Endodermal cell (in vitro differentiated cells): ENCODE measurements around the gene CGRRF1. TPM values are rescaled to one million over a fixed set of nuclear protein-coding genes. Genes with fewer than 3 reads are reported as not detected.

Experiments used
- DNase-seq: peaks from one replicate; pipeline ENCODE4 v3.0.0-alpha.2; 2017
- H3K27ac ChIP-seq: 2 replicates; pipeline ENCODE4 v1.5.1; 2013; ENCODE audit warnings: mild to moderate bottlenecking, low read depth, low read length, moderate library complexity
- H3K27me3 ChIP-seq: 2 replicates; pipeline ENCODE4 v1.6.1; 2013; ENCODE audit warnings: mild to moderate bottlenecking, low read length, moderate library complexity; ENCODE audit not compliant: insufficient read depth, control insufficient read depth, poor library complexity, severe bottlenecking
- H3K36me3 ChIP-seq: 2 replicates; pipeline ENCODE4 v1.7.0; 2013; ENCODE audit warnings: mild to moderate bottlenecking, low read length, moderate library complexity; ENCODE audit not compliant: control insufficient read depth, insufficient read depth
- H3K4me1 ChIP-seq: one replicate; pipeline ENCODE4 v1.7.0; 2013; ENCODE audit warnings: low read length; ENCODE audit not compliant: control insufficient read depth, insufficient read depth
- H3K4me3 ChIP-seq: 2 replicates; pipeline ENCODE4 v1.5.1; 2013; ENCODE audit warnings: mild to moderate bottlenecking, low read length, moderate library complexity
- H3K9ac ChIP-seq: 2 replicates; pipeline ENCODE4 v1.6.1; 2013; ENCODE audit warnings: mild to moderate bottlenecking, low read length, moderate library complexity; ENCODE audit not compliant: poor library complexity, severe bottlenecking; ENCODE audit errors: extremely low read depth
- H3K9me3 ChIP-seq: 2 replicates; pipeline ENCODE4 v1.6.1; 2013; ENCODE audit warnings: mild to moderate bottlenecking, low read length, moderate library complexity; ENCODE audit not compliant: control insufficient read depth
- H3K27ac Mint-ChIP-seq: 2 replicates; pipeline ENCODE4 v1.8.0; 2020; ENCODE audit warnings: mixed read lengths
- H3K27me3 Mint-ChIP-seq: 2 replicates; pipeline ENCODE4 v1.8.0; 2021; ENCODE audit warnings: mild to moderate bottlenecking, mixed read lengths; ENCODE audit not compliant: insufficient read depth
- H3K36me3 Mint-ChIP-seq: 2 replicates; pipeline ENCODE4 v1.8.0; 2020; ENCODE audit warnings: low read depth, mixed read lengths
- H3K4me1 Mint-ChIP-seq: 2 replicates; pipeline ENCODE4 v1.8.0; 2020; ENCODE audit warnings: mixed read lengths
- H3K4me3 Mint-ChIP-seq: 2 replicates; pipeline ENCODE4 v1.8.0; 2020; ENCODE audit warnings: mild to moderate bottlenecking, moderate library complexity, mixed read lengths
- H3K9me3 Mint-ChIP-seq: 2 replicates; pipeline ENCODE4 v1.8.0; 2020; ENCODE audit warnings: mild to moderate bottlenecking, mixed read lengths
- WGBS, 2 experiments: methylation state at CpG; one replicate each; pipeline versions ENCODE4 v1.1.5 to v1.1.7; 2013; ENCODE audit warnings: missing lambda C conversion rate in 2 of 2, mixed read lengths in 1 of 2; ENCODE audit not compliant: insufficient coverage in 1 of 2, insufficient read length in 1 of 2; 5-methylcytosine and 5-hydroxymethylcytosine counted together
- total RNA-seq, 2 donors: library from RNA; stranded (reverse); fragmentation: NEBNext Ultra II Directional in 1 of 2; extraction: Animal tissue kit (Norgen Biotek cat#: 25700) in 1 of 2; gene quantifications; 2 replicates in 1 of 2; 3 replicates in 1 of 2; pipeline ENCODE4 v1.2.1, GENCODE V29; 2021
- TF ChIP-seq, protein P1 (sequence below): fragments of 200-600 bp; sonication (generic); conservative IDR thresholded peaks from 2 replicates; pipeline ENCODE4 v1.5.0; 2021; ENCODE audit warnings: antibody characterized with exemption, mild to moderate bottlenecking

The CGRRF1 gene
- total RNA-seq, 2 donors from 2014 or later = 17.8 to 19.3 TPM

DNA sequence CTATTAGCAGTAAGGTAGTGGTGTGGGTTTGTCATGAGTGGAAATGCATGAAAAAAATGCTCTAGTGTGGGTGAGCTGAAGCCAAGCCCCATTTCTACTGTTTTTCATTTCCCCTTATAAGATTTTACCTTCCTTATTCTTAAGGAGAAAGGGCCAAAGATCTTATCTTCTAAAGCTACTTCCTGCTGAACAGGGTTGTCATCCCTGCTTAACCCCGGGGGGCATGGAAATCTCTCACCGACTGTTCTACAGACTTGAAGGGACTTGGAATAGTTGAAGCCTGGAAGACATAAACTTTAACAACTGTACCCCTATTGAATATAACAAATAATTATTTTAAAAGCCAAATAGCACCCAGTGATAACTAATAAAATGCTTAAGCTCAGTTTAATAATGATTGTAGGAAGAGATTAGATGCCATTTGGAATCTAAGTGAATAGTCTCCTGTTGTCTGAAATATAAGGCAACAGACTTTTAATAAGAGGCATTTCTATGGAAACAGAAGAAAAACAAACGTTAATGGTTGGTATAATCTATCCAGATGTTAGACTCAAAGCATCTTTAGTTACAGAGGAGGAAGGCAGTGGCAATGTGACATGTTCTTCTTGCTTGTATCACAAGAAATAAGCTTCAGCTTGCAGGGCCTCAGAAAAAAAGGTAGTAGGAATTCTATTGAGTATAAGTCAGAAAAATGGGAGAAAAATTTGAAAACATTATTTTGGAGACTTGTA lies 19.1 kb upstream of the CGRRF1 start:
- Mint-ChIP-seq H3K27ac (peak overlapping the region; percentile 96), H3K9me3 (no peaks in the 10 kb centered on the region), H3K4me3 (peak overlapping the region; percentile 81), H3K4me1 (peaks cover 36% of the 10 kb centered on the region), H3K36me3 (peaks cover 9% of the 10 kb centered on the region), H3K27me3 (no peaks in the 10 kb centered on the region)
- 54 to 86% methylated on average over 1 to 3 of the region's 3 CpGs for WGBS, 2 experiments
- Histone ChIP-seq H3K9me3 (no peaks in the 10 kb centered on the region), H3K36me3 (peaks cover 4% of the 10 kb centered on the region), H3K4me3 (peak overlapping the region; percentile 89), H3K9ac (peak overlapping the region; percentile 1), H3K27me3 (no peaks in the 10 kb centered on the region), H3K4me1 (peaks cover 15% of the 10 kb centered on the region), H3K27ac (no peak overlapping the region)
- DNase-seq = peak; percentile 76
- TF ChIP-seq, protein P1, sequence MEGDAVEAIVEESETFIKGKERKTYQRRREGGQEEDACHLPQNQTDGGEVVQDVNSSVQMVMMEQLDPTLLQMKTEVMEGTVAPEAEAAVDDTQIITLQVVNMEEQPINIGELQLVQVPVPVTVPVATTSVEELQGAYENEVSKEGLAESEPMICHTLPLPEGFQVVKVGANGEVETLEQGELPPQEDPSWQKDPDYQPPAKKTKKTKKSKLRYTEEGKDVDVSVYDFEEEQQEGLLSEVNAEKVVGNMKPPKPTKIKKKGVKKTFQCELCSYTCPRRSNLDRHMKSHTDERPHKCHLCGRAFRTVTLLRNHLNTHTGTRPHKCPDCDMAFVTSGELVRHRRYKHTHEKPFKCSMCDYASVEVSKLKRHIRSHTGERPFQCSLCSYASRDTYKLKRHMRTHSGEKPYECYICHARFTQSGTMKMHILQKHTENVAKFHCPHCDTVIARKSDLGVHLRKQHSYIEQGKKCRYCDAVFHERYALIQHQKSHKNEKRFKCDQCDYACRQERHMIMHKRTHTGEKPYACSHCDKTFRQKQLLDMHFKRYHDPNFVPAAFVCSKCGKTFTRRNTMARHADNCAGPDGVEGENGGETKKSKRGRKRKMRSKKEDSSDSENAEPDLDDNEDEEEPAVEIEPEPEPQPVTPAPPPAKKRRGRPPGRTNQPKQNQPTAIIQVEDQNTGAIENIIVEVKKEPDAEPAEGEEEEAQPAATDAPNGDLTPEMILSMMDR = no peak

DNA sequence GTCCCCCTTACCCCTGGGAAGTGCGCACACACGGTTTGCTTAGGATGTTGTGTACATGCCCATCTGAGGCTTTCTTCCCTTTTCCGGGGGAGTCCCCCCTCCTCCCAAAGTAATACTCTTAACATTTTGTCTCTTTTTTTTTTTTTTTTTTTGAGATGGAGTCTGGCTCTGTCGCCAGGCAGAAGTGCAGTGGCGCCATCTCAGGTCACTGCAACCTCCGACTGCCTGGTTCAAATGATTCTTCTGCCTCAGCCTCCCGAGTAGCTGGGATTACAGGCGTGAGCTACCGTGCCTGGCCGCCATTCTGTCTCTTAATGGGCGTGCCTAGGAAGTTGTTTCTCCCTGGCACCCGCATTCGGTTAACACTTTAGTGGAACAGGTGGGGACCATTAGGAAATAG lies 16.4 kb upstream of the CGRRF1 start:
- H3K4me1 ChIP-seq = peaks cover 18% of the 10 kb centered on the region
- Mint-ChIP-seq H3K9me3 (no peaks in the 10 kb centered on the region), H3K27ac (no peak overlapping the region), H3K27me3 (no peaks in the 10 kb centered on the region), H3K4me3 (no peak overlapping the region), H3K36me3 (no peaks in the 10 kb centered on the region), H3K4me1 (peaks cover 27% of the 10 kb centered on the region)
- no peak overlapping the region for H3K4me3 ChIP-seq
- H3K9ac ChIP-seq = no peak overlapping the region
- TF ChIP-seq, protein P1 = peak; percentile 56
- H3K9me3 ChIP-seq = no peaks in the 10 kb centered on the region
- 74 to 78% methylated on average over 7 to 13 of the region's 13 CpGs for WGBS, 2 experiments
- H3K27ac ChIP-seq = no peak overlapping the region
- DNase-seq = peak; percentile 82
- H3K36me3 ChIP-seq = no peaks in the 10 kb centered on the region
- no peaks in the 10 kb centered on the region for H3K27me3 ChIP-seq

DNA sequence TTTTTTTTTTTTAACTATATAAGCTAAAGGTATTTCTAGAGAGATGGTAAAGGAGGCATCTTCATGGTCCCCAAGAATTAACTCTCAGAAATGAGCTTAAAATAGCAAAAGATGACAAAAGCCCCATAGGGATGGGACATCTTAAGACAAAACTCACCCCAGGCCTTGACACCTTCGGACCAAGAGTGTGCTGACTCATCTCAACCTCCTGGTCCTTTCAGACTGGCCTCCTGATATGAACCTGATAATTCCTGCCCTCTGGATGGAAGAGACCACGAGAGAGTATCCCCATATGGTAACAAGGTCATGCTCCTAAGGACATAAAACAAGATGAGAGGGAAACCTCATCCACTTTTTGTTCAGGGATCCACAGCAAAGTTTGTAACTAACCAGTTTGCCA lies 12.5 kb upstream of the CGRRF1 start:
- Histone ChIP-seq H3K9ac (no peak overlapping the region), H3K36me3 (no peaks in the 10 kb centered on the region), H3K27me3 (no peaks in the 10 kb centered on the region), H3K27ac (no peak overlapping the region), H3K9me3 (no peaks in the 10 kb centered on the region), H3K4me1 (peaks cover 6% of the 10 kb centered on the region), H3K4me3 (no peak overlapping the region)
- Mint-ChIP-seq H3K27me3 (no peaks in the 10 kb centered on the region), H3K36me3 (no peaks in the 10 kb centered on the region), H3K4me1 (peaks cover 7% of the 10 kb centered on the region), H3K9me3 (no peaks in the 10 kb centered on the region), H3K4me3 (no peak overlapping the region), H3K27ac (no peak overlapping the region)
- TF ChIP-seq, protein P1 = no peak
- 87 to 94% methylated on average over 2 of the region's 2 CpGs for WGBS, 2 experiments
- DNase-seq = no peak
